Measurements from ENCODE around the gene TLR9.
A peak's percentile ranks its signal among the peaks of the same experiment; 100 is the strongest.

The TLR9 gene

GRCh38 chr3:52232279-52233107 lies 7.0 kb upstream of the TLR9 start:
- Histone ChIP-seq H3K4me1 (peaks cover 95% of the 10 kb centered on the region), H3K27ac (peak overlapping the region; percentile 86), H3K9me3 (no peaks in the 10 kb centered on the region), H3K27me3 (no peaks in the 10 kb centered on the region), H4K20me1 (peaks cover 34% of the 10 kb centered on the region), H3K4me3 (peak overlapping the region; percentile 47), H3K9ac (peak overlapping the region; percentile 67), H3K36me3 (peaks cover 58% of the 10 kb centered on the region), H3K4me2 (peak overlapping the region; percentile 81)
- no peak for TF ChIP-seq Cebpa-rat (IDR thresholded peaks at IDR 0.05)

DNA sequence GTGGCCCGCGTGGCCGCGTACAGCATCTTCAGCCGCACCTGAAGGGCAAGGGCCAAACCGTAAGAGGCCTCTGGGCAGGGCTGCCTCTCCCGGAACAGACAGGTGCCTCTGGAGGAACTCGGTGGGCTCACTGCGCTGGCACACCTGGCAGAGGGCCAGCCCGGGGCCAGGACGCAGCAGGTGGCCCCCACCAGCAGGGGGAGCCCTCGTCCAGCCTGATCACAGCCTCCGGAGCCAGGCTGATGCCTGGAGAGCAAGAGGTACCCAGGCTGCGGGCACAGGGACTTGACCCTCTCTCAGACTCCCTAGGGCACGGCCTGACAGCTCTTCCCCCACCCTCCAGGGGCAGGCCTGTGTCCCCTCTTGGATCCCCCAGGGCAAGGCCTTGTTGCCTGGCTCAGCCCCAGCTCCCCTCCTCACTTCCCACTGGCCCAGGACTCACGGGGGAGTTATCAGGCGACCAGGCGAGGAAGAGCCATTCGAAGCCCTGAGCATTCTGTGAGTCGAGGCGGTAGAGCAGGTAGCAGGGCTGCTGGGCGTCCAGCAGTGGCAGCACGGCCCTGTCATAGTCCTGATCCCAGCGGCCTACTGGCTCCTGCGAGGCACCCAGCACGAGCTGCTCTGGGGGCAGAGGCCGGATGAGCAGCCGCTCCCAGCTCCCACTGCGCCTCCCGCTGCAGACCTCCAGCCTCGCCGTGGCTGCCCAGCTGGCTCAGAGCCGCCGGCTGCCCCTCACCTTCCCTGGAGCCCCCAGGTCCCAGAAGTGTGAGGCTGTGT lies 6.2 kb upstream of the TLR9 start:
- H3K9ac ChIP-seq = peak overlapping the region; percentile 67
- H3K27ac ChIP-seq = peak overlapping the region; percentile 86
- TF ChIP-seq Cebpa-rat (IDR thresholded peaks at IDR 0.05) = no peak
- peaks cover 26% of the 10 kb centered on the region for H4K20me1 ChIP-seq
- H3K4me1 ChIP-seq = peaks cover 95% of the 10 kb centered on the region
- H3K4me3 ChIP-seq = peak overlapping the region; percentile 47
- H3K9me3 ChIP-seq = no peaks in the 10 kb centered on the region
- H3K4me2 ChIP-seq = peak overlapping the region; percentile 81
- H3K36me3 ChIP-seq = peaks cover 60% of the 10 kb centered on the region
- no peaks in the 10 kb centered on the region for H3K27me3 ChIP-seq

GRCh38 chr3:52230889-52231499 lies 5.5 kb upstream of the TLR9 start:
- Histone ChIP-seq H3K27ac (peak overlapping the region; percentile 86), H3K9me3 (no peaks in the 10 kb centered on the region), H3K9ac (peak overlapping the region; percentile 67; the same call in 1 of the 2 replicates), H3K4me3 (0 out of 2 replicates have a peak overlapping the region, but pooled peaks have one; percentile 47), H4K20me1 (peaks cover 20% of the 10 kb centered on the region), H3K27me3 (no peaks in the 10 kb centered on the region), H3K4me1 (peaks cover 95% of the 10 kb centered on the region), H3K4me2 (peak overlapping the region; percentile 81), H3K36me3 (peaks cover 60% of the 10 kb centered on the region)
- no peak for TF ChIP-seq Cebpa-rat (IDR thresholded peaks at IDR 0.05)

- Histone ChIP-seq H3K36me3 (peaks cover 56% of the 10 kb centered on the region), H3K4me2 (peak overlapping the region; percentile 81), H3K4me1 (peaks cover 93% of the 10 kb centered on the region), H3K27me3 (no peaks in the 10 kb centered on the region), H3K9me3 (no peaks in the 10 kb centered on the region), H3K4me3 (no peak overlapping the region), H4K20me1 (peaks cover 20% of the 10 kb centered on the region), H3K27ac (peak overlapping the region; percentile 86), H3K9ac (0 out of 2 replicates have a peak overlapping the region, but pooled peaks have one; percentile 67)
- TF ChIP-seq Cebpa-rat (IDR thresholded peaks at IDR 0.05) = no peak
Measured at GRCh38 chr3:52230461-52230860, 5.0 kb upstream of the TLR9 start.

GRCh38 chr3:52229656-52230055 lies 4.2 kb upstream of the TLR9 start:
- Histone ChIP-seq H3K4me2 (no peak overlapping the region), H3K27ac (peak overlapping the region; percentile 50; the same call in 1 of the 2 replicates), H3K4me1 (peaks cover 94% of the 10 kb centered on the region), H3K9me3 (no peaks in the 10 kb centered on the region), H3K36me3 (peaks cover 50% of the 10 kb centered on the region), H4K20me1 (peaks cover 20% of the 10 kb centered on the region), H3K4me3 (no peak overlapping the region), H3K27me3 (no peaks in the 10 kb centered on the region), H3K9ac (no peak overlapping the region)
- TF ChIP-seq Cebpa-rat (IDR thresholded peaks at IDR 0.05) = no peak

DNA sequence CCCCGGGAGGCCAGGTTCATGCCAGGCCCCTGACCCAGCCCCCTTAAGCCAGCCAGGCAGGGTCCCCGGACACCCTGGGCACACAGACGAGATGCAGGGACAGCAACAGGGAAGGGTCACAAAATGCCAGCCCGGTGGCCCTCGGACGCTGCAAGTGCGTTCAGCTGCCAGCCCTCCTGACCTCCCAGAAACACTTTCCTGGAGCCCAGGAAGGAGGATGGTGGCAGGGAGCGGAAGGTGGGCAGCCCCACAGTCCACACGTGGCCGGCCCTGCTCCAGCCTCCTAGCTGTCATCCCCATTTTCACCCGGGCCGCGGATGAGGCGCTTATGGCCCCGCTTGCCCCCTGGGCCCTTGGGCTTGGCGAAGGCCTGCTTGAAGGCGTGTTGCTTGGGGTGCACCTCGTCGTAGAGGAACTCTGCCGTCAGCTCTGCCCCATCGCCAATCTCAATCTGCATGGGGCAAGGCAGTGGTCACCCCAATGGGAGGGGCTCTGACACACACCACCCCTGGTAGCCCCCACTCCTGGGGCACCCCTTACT lies 3.4 kb upstream of the TLR9 start:
- Histone ChIP-seq H3K36me3 (peaks cover 42% of the 10 kb centered on the region), H3K4me1 (peaks cover 94% of the 10 kb centered on the region), H3K27ac (peak overlapping the region; percentile 96), H3K9me3 (no peaks in the 10 kb centered on the region), H4K20me1 (peaks cover 20% of the 10 kb centered on the region), H3K4me2 (peak overlapping the region; percentile 97; the same call in 1 of the 2 replicates), H3K27me3 (no peaks in the 10 kb centered on the region), H3K4me3 (no peak overlapping the region), H3K9ac (peak overlapping the region; percentile 20; the same call in 1 of the 2 replicates)
- TF ChIP-seq Cebpa-rat (IDR thresholded peaks at IDR 0.05) = no peak

DNA sequence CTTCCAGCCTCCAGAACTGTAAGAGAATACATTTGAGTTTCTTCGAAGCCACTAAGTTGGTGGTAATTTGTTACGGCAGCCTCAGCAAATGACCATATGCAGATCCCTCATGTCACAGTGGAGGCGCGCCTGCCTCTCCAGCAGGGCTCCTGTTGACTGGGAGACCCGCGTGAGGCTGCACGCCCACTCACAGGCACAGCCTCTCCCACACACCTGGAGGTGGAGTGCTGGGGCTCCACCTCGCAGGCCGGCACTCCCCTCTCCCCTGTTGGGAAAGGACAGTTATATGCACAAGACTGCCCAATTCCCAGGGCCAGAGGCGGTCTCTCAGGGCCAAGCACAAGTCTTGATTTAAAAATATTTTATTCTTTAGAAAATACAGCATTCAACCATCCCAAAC lies 2.8 kb upstream of the TLR9 start:
- H3K9me3 ChIP-seq = no peaks in the 10 kb centered on the region
- no peak overlapping the region for H3K4me3 ChIP-seq
- peak overlapping the region; percentile 96 for H3K27ac ChIP-seq
- H4K20me1 ChIP-seq = peaks cover 20% of the 10 kb centered on the region
- peaks cover 94% of the 10 kb centered on the region for H3K4me1 ChIP-seq
- TF ChIP-seq Cebpa-rat (IDR thresholded peaks at IDR 0.05) = no peak
- no peaks in the 10 kb centered on the region for H3K27me3 ChIP-seq
- H3K36me3 ChIP-seq = peaks cover 41% of the 10 kb centered on the region
- peak overlapping the region; percentile 97 for H3K4me2 ChIP-seq
- peak overlapping the region; percentile 20 for H3K9ac ChIP-seq

DNA sequence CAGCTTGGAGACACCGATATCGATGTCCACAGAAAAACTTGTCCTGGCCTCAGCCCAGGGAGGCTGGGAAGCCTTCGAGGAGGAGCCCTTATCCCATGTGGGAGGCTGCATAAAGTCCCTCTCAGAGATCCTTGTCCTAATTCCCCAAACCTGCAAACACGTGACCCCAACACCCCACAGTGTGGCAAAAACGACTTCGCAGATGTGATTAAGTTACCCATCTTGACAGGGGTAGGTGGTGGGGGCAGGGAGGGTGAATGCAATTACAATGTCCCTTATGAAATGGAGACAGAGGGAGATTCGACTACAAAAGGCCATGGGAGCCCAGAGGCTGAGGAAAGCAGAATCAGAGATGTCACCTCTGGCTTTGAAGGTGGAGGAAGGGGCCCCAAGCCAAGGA lies 2.3 kb upstream of the TLR9 start:
- peak overlapping the region; percentile 96 for H3K27ac ChIP-seq
- H3K4me3 ChIP-seq = no peak overlapping the region
- no peaks in the 10 kb centered on the region for H3K27me3 ChIP-seq
- peak overlapping the region; percentile 97 for H3K4me2 ChIP-seq
- no peaks in the 10 kb centered on the region for H3K9me3 ChIP-seq
- H4K20me1 ChIP-seq = peaks cover 20% of the 10 kb centered on the region
- H3K4me1 ChIP-seq = peaks cover 94% of the 10 kb centered on the region
- peaks cover 44% of the 10 kb centered on the region for H3K36me3 ChIP-seq
- peak overlapping the region; percentile 82; the same call in 1 of the 2 replicates for H3K9ac ChIP-seq
- no peak for TF ChIP-seq Cebpa-rat (IDR thresholded peaks at IDR 0.05)

- Histone ChIP-seq H4K20me1 (peaks cover 18% of the 10 kb centered on the region), H3K4me2 (peak overlapping the region; percentile 97), H3K9ac (peak overlapping the region; percentile 82), H3K4me1 (peaks cover 94% of the 10 kb centered on the region), H3K36me3 (peaks cover 51% of the 10 kb centered on the region), H3K9me3 (no peaks in the 10 kb centered on the region), H3K4me3 (no peak overlapping the region), H3K27me3 (no peaks in the 10 kb centered on the region), H3K27ac (peak overlapping the region; percentile 96)
- TF ChIP-seq Cebpa-rat (IDR thresholded peaks at IDR 0.05) = no peak
Measured at GRCh38 chr3:52227117-52227516, 1.7 kb upstream of the TLR9 start.

Measured in BLaER1 (cell line).